ENCODE measurements around the gene DIRAS1.

GRCh38 chr19:2717638-2718541 is 3.3 kb downstream of the DIRAS1 start:
- TF ChIP-seq EZH2 (IDR thresholded peaks at IDR 0.05; ENCODE audit: insufficient read depth, poor library complexity, severe bottlenecking), result no peak
- TF ChIP-seq EZH2phosphoT487 (IDR thresholded peaks at IDR 0.05; ENCODE audit: insufficient read depth, low read depth), result no peak
